ENCODE data around the gene BEST3.

BEST3 gene

GRCh38 chr12:69698769-69699540 is at the start of gene BEST3:
Gene BEST3, minus strand, starts transcription at chr12:69699303. Its CDS starts 1,505 bp downstream, at chr12:69697798.
- DNase-seq (ENCODE audit: low read depth): no peak

DNA sequence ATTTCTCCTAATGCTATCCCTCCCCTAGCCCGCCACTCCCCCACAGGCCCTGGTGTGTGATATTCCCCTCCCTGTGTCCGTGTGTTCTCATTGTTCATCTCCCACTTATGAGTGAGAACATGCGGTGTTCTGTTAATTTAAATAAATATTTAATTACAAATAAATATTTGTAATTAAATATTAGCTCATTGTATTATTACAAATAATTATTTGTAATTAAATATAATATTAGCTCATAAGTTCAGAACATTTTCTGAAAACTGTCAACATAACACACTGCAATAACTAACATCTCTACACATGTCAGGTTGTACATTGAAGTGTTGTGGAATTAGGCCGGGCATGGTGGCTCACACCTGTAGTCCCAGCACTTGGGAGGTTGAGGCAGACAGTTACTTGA is 45.0 kb upstream of the BEST3 start:
- DNase-seq (ENCODE audit: low read depth): no peak

- DNase-seq (ENCODE audit: low read depth): peak; percentile 63
Measured at GRCh38 chr12:69739287-69740191, 40.4 kb upstream of the BEST3 start.

DNA sequence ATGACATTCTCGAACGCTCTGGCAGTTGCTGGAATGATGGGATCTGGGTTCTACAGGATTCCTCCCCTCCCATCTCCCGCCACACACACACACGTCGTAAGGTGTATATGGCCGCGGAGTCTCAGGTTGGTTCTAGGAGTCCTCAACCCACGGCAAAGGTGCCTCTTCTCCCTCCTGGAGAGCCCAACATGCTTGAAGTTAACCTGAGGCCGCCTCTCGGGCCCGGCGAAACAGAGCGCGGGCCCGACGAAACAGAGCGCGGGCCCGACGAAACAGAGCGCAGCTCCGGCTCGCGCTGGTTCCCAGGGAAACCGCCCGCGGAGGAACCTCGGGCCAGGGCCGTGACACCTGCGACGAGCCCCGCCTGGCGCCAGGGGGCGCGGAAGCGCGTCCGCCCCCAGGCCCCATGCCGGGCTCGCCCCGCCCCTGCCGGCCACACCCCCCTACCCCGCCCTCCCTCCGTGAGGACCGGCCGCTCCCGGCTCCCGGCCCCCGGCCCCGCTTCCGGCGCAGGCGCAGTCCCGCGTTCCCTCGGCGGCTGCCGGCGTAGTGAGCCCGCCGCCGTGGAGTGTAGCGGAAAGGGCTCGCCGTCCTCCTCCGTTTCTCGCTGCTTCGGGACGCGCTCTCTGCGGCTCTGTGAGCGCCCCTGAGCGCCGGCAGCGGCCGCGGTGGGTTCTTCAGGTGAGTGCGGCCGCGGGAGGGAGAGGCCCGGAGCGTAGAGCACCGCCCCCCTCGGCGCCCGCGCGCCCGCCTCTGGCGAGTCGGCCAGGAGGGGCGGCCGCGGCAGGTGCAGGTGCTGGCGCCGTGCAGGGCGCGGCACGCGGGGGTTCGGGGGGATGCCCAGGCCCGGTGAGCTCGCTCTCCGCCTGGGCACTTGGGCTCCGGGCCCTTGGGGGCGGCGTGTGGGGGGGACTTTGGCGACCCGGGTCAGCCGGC is 39.5 kb upstream of the BEST3 start, which contains the start of gene RAB3IP:
Gene RAB3IP, plus strand, starts transcription at position 510 of the 936 bp plus-strand sequence. CDS start 16,549 bp downstream, outside the sequence.
- DNase-seq (ENCODE audit: low read depth): peak; percentile 85

GRCh38 chr12:69733638-69734037 is 34.5 kb upstream of the BEST3 start:
- no peak for DNase-seq (ENCODE audit: low read depth)

DNA sequence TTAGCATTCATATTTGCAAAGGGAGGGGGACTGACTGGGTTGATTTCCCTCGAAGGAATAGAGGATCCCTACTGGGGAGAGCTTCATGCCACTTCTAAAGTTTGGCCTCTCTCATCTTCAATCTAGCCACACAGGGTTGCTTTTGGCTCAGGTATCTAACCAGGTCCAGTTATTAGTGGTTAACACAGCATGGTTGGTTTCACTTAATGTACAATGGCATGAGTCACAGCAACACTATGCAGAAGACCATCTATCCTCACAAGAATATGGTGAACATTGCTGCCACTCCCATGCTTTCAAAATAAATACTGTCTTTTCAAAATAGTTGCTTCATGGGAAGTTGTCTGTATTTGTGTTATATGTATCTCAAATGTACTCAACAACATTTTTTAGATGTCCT is 33.0 kb upstream of the BEST3 start:
- DNase-seq (ENCODE audit: low read depth): no peak

- DNase-seq (ENCODE audit: low read depth): no peak
Measured at GRCh38 chr12:69726922-69727321, 27.8 kb upstream of the BEST3 start.

DNA sequence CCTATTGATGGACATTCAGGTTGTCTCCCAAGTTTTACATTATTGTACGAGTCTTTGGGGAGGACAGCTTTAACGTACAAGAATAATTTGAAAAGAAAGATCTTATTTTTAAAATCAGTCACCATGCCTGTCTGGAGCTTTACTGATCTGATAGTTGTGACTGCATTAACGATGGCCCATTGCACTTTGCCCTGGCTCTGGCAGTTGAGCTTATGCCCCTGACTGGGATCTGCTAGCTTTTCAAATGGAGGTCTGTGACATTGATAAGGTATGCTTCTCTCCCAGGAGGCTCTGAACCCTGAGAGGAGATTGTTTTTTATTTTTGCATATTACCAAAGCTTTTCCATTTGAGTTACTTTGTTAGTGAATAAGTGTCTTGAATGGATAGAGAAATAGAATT is 21.6 kb upstream of the BEST3 start:
- DNase-seq (ENCODE audit: low read depth): no peak

GRCh38 chr12:69719336-69720316 is 20.5 kb upstream of the BEST3 start:
- no peak for DNase-seq (ENCODE audit: low read depth)

GRCh38 chr12:69714542-69714941 is 15.4 kb upstream of the BEST3 start:
- DNase-seq (ENCODE audit: low read depth): no peak

DNA sequence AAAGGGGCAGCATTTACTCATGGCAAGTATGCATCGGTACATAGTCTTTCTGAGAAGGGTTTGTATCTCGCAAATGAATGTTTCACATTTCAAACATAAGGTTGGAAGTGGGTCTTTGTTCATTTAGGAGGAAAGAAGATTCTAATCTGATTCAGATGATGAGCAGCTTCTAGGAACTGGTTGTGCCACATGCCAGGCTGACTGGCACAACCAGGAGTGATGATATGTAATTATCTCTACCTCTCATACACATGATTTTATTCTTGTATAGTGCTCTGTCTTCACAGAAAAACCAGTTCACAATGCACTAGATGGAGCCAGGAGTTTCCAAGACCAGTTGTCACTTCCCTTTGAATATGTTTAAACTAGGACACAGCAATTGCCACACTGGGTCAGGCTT is 13.7 kb upstream of the BEST3 start:
- DNase-seq (ENCODE audit: low read depth): no peak

GRCh38 chr12:69708649-69709048 is 9.5 kb upstream of the BEST3 start:
- DNase-seq (ENCODE audit: low read depth): no peak

- DNase-seq (ENCODE audit: low read depth): no peak
Measured at GRCh38 chr12:69704357-69704756, 5.3 kb upstream of the BEST3 start.

- no peak for DNase-seq (ENCODE audit: low read depth)
Measured at GRCh38 chr12:69703146-69703642, 4.1 kb upstream of the BEST3 start.

DNA sequence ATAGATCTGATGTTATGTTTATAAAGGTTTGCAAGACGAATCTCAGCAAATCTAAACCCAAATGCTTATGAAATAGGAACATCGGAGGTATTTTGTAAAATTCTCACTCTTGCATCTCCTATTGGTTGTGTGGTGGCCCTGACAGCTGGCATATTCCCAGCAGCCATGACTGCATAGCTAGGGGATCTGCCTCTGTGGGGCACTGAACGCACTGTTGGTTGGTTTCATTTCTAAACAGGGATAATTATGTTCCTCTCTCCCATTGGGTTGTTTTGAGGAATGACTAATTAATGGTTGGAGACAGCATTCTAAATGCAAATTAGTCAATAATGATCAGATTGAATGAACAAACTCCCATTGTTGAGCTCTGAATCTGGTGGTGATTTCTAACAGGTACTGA is 2.7 kb upstream of the BEST3 start:
- DNase-seq (ENCODE audit: low read depth): no peak

DNA sequence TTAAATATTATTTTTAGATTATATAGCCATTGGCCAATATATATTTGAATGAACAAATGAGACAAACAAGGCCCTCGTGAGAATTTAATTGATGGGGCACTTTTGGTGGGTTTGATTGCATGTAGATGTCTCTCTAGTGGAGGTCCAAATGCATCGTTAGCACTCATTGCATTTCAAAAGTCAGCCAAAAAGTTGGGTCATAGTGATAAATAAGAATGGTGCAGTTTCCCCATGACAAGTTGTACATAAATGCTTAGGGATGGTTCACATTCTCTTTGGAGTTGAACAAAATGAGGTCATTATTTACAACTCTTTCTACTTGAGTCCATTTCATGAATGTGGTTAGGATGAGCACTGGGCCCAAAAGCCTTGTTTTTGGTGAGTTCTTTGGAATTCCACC is 1.0 kb downstream of the BEST3 start:
- DNase-seq (ENCODE audit: low read depth): no peak

DNA sequence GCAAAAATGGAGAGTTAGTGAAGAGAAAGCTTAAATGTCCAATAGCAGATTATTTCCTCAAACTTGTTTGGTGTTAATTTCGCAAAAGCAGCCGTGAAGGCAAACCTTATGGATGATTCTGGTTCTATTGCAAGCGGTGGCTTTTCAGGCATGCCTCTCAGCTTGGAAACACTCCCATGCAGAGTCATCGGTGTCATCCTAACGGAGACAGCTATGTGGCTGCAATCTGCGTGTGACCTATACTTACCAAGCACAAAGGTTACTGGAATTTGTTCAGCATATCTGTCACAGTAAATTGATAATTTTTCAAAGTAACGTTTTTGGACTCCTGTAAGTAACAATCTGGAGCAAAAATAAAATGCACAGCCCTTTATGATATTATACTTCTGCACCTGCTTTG is 5.0 kb downstream of the BEST3 start:
- DNase-seq (ENCODE audit: low read depth): no peak

GRCh38 chr12:69689638-69690037 is 9.5 kb downstream of the BEST3 start:
- no peak for DNase-seq (ENCODE audit: low read depth)

DNA sequence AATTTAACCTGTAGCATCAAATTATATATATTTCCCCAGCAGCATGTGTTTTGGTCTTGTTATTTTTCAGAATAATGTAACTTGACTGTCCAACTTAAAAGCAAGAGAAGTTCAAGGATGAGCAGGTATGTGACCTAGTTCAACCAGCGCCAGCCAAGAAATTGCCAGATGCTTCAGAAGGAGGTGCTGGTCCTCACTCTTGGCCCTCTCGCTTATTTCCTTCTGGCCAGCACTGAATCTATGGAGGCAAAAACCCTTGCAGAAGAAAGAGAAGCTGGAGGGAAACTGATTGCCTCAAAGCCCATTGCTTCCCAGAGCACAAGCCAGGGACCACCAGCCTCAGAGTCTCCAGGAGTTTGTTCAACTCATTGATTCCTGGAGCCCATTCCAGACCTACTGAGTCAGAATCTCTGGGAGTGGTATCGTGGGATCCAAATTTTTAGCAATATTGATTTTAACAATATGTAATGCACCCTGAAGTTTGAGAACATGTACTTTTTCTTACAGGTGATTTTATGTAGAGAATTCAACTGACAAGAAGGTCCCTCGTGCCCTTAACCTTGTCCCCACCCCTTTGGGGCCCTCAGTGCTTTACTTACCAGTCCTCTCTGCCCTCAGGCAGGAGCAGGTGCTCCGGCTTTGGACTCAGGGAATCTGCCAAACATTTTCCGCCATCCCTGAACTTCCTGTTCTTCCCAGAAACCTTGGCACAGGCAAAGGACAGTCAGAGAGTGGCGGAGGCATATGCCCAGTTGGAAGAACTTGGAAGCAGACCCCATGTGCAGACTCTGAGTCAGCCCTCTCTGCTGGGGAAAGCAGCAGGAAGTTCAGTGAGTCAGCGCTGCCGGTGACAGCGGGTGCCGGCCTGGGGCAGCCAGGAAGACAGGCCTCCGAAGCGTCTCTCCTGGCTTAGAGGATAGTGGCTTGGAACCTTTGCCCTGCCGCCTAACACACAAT is 10.4 kb downstream of the BEST3 start:
- DNase-seq (ENCODE audit: low read depth): no peak

Measured in T-helper 22 cell (primary cell).